ENCODE data around the gene CCN2. TPM values are rescaled to one million over a fixed set of nuclear protein-coding genes. Genes with fewer than 3 reads are reported as not detected.

The CCN2 gene
- total RNA-seq, 1 experiment from 2014 or later: 20.2 TPM

DNA sequence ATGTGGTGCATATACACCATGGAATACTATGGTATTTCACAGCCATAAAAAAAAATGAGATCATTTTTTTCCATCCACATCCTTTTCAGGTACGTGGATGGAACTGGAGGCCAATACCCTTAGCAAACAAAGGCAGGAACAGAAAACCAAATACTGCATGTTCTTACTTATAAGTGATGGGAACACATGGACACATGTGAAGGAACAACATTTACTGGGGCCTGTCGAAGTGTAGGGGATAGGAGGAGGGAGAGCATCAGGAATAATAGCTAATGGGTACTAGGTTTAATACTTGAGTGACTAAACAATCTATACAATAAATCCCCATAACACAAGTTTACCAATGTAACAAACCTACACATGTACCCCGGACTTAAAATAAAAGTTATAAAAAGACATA lies 30.5 kb downstream of the CCN2 start:
- ChIA-PET POLR2A (ENCODE audit: unreplicated experiment) (no interaction called here), CTCF (no interaction called here)
- H2AFZ ChIP-seq: no peak overlapping the region
- TF ChIP-seq CTCF (conservative IDR thresholded peaks at IDR 0.05): no peak
- no peak for TF ChIP-seq EZH2 (IDR thresholded peaks at IDR 0.05; ENCODE audit: low read depth)
- H4K20me1 ChIP-seq (ENCODE audit: insufficient read depth): no peaks in the 10 kb centered on the region
- no peaks in the 10 kb centered on the region for H3K36me3 ChIP-seq (ENCODE audit: low read depth)
- H3K79me2 ChIP-seq (ENCODE audit: low read depth): no peaks in the 10 kb centered on the region
- no peak overlapping the region for H3K27ac ChIP-seq
- no peaks in the 10 kb centered on the region for H3K9me2 ChIP-seq (ENCODE audit: insufficient read depth)
- no peak for DNase-seq
- no peaks in the 10 kb centered on the region for H3F3A ChIP-seq (ENCODE audit: insufficient read depth, low read depth)
- no peak overlapping the region for H3K4me2 ChIP-seq
- no peak overlapping the region for H3K4me3 ChIP-seq
- intact Hi-C loops (cut with micrococcal nuclease; ENCODE audit: unreplicated experiment): no loop called here
- H3K9me3 ChIP-seq (ENCODE audit: insufficient read depth, low read depth): no peaks in the 10 kb centered on the region; the same call in 1 of the 2 replicates
- no peaks in the 10 kb centered on the region for H3K27me3 ChIP-seq (ENCODE audit: insufficient read depth, low read depth)
- BruUV-seq (replicated peaks): no TSS peak
- no peaks in the 10 kb centered on the region for H3K4me1 ChIP-seq (replicated peaks; ENCODE audit: insufficient read depth)

DNA sequence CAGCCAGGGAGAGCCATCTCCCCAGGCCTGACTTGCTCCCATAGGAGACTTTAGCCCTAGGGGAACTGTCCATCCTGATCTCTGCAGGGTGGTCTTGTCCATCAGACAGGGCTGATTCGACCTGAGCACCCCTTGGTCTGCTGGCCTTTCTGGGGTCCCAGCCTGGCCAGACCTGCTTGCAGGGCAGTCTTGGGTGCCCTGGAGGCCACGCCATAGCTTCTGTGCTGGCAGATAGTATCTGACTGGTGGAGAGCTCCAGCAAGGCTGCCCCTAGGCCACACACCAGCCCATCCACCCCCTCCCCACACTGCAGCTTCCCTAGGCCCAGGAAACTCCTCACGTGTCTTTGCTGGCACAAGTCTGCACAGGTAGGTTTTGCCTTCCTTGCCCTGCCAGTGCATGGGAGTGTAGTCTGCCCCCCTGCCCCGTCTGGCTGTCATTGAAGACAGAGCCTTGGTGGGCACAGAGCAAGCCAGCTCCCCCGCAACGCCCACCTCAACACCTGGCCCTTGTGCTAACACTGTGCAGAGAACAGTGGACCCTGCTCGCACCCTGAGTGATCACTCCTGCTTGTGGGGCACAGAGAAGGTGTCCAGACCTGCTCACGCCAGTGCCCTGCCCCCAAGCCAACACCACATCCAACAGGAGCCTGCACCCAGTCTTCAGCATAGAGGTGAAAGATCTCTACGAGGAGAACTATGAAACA lies 32.4 kb downstream of the CCN2 start:
- no peak overlapping the region for H3K4me2 ChIP-seq
- H2AFZ ChIP-seq: no peak overlapping the region
- TF ChIP-seq EZH2 (IDR thresholded peaks at IDR 0.05; ENCODE audit: low read depth) (no peak), CTCF (conservative IDR thresholded peaks at IDR 0.05) (no peak)
- DNase-seq: no peak
- no peaks in the 10 kb centered on the region for H4K20me1 ChIP-seq (ENCODE audit: insufficient read depth)
- intact Hi-C loops (cut with micrococcal nuclease; ENCODE audit: unreplicated experiment): loop anchor here (10.0 kb wide), 1 partner anchor 476 kb away; no protein-coding TSS in a partner anchor
- no peaks in the 10 kb centered on the region for H3K9me2 ChIP-seq (ENCODE audit: insufficient read depth)
- H3K4me3 ChIP-seq: no peak overlapping the region
- no peaks in the 10 kb centered on the region; the same call in 1 of the 2 replicates for H3K9me3 ChIP-seq (ENCODE audit: insufficient read depth, low read depth)
- no peaks in the 10 kb centered on the region for H3K27me3 ChIP-seq (ENCODE audit: insufficient read depth, low read depth)
- POLR2A ChIA-PET (ENCODE audit: unreplicated experiment): no interaction called here
- no peaks in the 10 kb centered on the region for H3K4me1 ChIP-seq (replicated peaks; ENCODE audit: insufficient read depth)
- H3F3A ChIP-seq (ENCODE audit: insufficient read depth, low read depth): no peaks in the 10 kb centered on the region
- no peak overlapping the region for H3K27ac ChIP-seq
- H3K36me3 ChIP-seq (ENCODE audit: low read depth): no peaks in the 10 kb centered on the region
- H3K79me2 ChIP-seq (ENCODE audit: low read depth): no peaks in the 10 kb centered on the region
- BruUV-seq (replicated peaks): no TSS peak
- CTCF ChIA-PET: no interaction called here

GRCh38 chr6:131917763-131918649 lies 33.2 kb downstream of the CCN2 start:
- H3K36me3 ChIP-seq (ENCODE audit: low read depth): no peaks in the 10 kb centered on the region
- H3F3A ChIP-seq (ENCODE audit: insufficient read depth, low read depth): no peaks in the 10 kb centered on the region
- no TSS peak for BruUV-seq (replicated peaks)
- no peaks in the 10 kb centered on the region for H3K9me2 ChIP-seq (ENCODE audit: insufficient read depth)
- H2AFZ ChIP-seq: no peak overlapping the region
- TF ChIP-seq EZH2 (IDR thresholded peaks at IDR 0.05; ENCODE audit: low read depth) (no peak), CTCF (conservative IDR thresholded peaks at IDR 0.05) (no peak)
- no peaks in the 10 kb centered on the region; the same call in 1 of the 2 replicates for H3K9me3 ChIP-seq (ENCODE audit: insufficient read depth, low read depth)
- H3K4me3 ChIP-seq: no peak overlapping the region
- no peak overlapping the region for H3K27ac ChIP-seq
- no peaks in the 10 kb centered on the region for H3K4me1 ChIP-seq (replicated peaks; ENCODE audit: insufficient read depth)
- no peaks in the 10 kb centered on the region for H4K20me1 ChIP-seq (ENCODE audit: insufficient read depth)
- intact Hi-C loops (cut with micrococcal nuclease; ENCODE audit: unreplicated experiment): loop anchor here (10.0 kb wide), 1 partner anchor 477 kb away; no protein-coding TSS in a partner anchor
- ChIA-PET POLR2A (ENCODE audit: unreplicated experiment) (interaction anchor here (0.6 kb wide), 1 partner anchor 113 kb away, joined by 9 read pairs; no protein-coding TSS in a partner anchor), CTCF (no interaction called here)
- no peak for DNase-seq
- no peaks in the 10 kb centered on the region for H3K27me3 ChIP-seq (ENCODE audit: insufficient read depth, low read depth)
- no peaks in the 10 kb centered on the region for H3K79me2 ChIP-seq (ENCODE audit: low read depth)
- H3K4me2 ChIP-seq: no peak overlapping the region
